ENCODE measurements around the gene CNOT3. TPM values are rescaled to one million over a fixed set of nuclear protein-coding genes. Genes with fewer than 3 reads are reported as not detected.
"Not testable (repeated sequence)": the region's sequence is repeated elsewhere in the genome, so short reads cannot be mapped to it uniquely, and the experiment has no call there.

CNOT3 gene
- total and polyA plus RNA-seq, 2 donors: 7.6 to 27.8 TPM

DNA sequence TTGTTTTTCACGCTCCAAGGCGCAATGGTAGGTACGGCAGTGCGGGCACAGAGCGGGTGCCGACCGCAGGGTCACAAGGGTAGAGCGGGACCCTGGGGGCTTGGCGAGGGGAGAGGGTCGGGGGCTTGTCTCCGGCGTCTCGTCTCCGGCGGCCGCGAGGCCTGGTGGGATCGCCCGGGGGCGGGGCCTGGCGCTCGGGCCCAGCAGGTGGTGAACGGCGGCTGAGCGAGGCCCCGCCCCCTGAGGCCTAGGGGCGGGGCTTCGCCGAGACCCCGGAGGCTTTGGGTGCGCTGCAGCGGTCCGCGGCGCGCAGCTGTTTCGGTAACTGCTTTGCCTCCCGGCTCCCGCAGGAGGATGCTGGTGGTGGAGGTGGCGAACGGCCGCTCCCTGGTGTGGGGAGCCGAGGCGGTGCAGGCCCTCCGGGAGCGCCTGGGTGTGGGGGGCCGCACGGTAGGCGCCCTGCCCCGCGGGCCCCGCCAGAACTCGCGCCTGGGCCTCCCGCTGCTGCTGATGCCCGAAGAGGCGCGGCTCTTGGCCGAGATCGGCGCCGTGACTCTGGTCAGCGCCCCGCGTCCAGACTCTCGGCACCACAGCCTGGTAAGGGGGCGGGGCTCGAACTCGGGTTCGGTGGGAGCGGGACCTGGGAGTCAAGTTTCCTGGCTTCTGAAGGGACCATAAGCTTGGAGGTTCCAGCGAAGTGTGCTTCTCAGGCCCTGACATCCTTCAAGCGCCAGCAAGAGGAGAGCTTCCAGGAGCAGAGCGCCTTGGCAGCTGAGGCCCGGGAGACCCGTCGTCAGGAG lies 53.6 kb downstream of the CNOT3 start, which contains the start of gene TSEN34:
TSS of gene TSEN34 (plus strand) at position 298 of the 800 bp plus-strand sequence. CDS start at position 355, 57 bp downstream.
- H3K27ac ChIP-seq (ENCODE audit: low read depth in 1 of 2, low read length in 1 of 2): peak within 1 kb of the TSS; percentile 99
- peaks cover 23 to 24% of the 10 kb centered on the region in 2 donors for H3K36me3 ChIP-seq (ENCODE audit: control insufficient read depth in 2 of 2, insufficient read depth in 2 of 2, low read length in 1 of 2)
- peaks cover 19 to 21% of the 10 kb centered on the region in 2 donors for H3K4me1 ChIP-seq (ENCODE audit: control insufficient read depth in 2 of 2, insufficient read depth in 2 of 2, low read length in 2 of 2)
- WGBS: 1% methylated on average over 77 of the region's 77 CpGs
- H3K27me3 ChIP-seq (ENCODE audit: control insufficient read depth in 2 of 2, insufficient read depth in 1 of 2, low read length in 1 of 2): no peaks in the 10 kb centered on the region
- H3K4me3 ChIP-seq (ENCODE audit: low read length in 2 of 2): peak within 1 kb of the TSS; percentile 78 to 84
- no peaks in the 10 kb centered on the region for H3K9me3 ChIP-seq (ENCODE audit: control insufficient read depth in 2 of 2, insufficient read depth in 1 of 2, low read length in 1 of 2)
- DNase-seq (ENCODE audit: low read depth in 6 of 9, low spot score in 9 of 9): peak in 8 of 9 donors; percentile 83 to 96 (median 92)

DNA sequence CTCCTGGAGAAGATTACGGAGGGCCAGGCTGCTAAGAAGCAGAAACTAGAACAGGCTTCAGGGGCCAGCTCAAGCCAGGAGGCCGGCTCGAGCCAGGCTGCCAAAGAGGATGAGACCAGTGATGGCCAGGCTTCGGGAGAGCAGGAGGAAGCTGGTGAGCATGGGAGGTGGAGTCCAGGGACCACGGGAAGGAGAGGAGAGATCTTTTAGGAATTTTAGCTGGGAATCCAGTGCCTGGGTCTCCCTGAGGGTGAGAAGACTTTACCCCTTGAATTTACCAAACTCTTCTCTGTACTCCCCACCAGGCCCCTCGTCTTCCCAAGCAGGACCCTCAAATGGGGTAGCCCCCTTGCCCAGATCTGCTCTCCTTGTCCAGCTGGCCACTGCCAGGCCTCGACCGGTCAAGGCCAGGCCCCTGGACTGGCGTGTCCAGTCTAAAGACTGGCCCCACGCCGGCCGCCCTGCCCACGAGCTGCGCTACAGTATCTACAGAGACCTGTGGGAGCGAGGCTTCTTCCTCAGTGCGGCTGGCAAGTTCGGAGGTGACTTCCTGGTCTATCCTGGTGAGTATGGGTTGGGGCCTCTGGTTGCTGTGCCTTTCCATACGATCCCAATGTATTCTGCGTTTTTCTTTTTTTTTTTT lies 54.4 kb downstream of the CNOT3 start:
- WGBS: 79% methylated on average over 19 of the region's 19 CpGs
- no peaks in the 10 kb centered on the region for H3K27me3 ChIP-seq (ENCODE audit: control insufficient read depth in 2 of 2, insufficient read depth in 1 of 2, low read length in 1 of 2)
- H3K4me3 ChIP-seq (ENCODE audit: low read length in 2 of 2): peak overlapping the region; percentile 78 to 84
- no peak for DNase-seq (ENCODE audit: low read depth in 6 of 9, low spot score in 9 of 9)
- peak overlapping the region; percentile 99 for H3K27ac ChIP-seq (ENCODE audit: low read depth in 1 of 2, low read length in 1 of 2)
- peaks cover 19 to 21% of the 10 kb centered on the region in 2 donors for H3K4me1 ChIP-seq (ENCODE audit: control insufficient read depth in 2 of 2, insufficient read depth in 2 of 2, low read length in 2 of 2)
- no peaks in the 10 kb centered on the region for H3K9me3 ChIP-seq (ENCODE audit: control insufficient read depth in 2 of 2, insufficient read depth in 1 of 2, low read length in 1 of 2)
- H3K36me3 ChIP-seq (ENCODE audit: control insufficient read depth in 2 of 2, insufficient read depth in 2 of 2, low read length in 1 of 2): peaks cover 16 to 20% of the 10 kb centered on the region in 2 donors

DNA sequence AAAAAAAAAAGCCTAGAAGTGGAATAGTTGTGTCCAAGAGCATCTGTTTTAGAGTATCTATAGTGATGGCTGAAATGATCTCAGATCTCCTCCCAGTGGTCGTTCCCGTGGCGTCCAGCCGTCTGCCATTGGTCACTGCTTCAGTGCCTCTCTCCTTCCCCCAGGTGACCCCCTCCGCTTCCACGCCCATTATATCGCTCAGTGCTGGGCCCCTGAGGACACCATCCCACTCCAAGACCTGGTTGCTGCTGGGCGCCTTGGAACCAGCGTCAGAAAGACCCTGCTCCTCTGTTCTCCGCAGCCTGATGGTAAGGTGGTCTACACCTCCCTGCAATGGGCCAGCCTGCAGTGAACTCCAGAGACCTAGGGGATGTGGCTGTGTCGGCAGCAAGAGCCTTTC lies 55.4 kb downstream of the CNOT3 start:
- DNase-seq (ENCODE audit: low read depth in 6 of 9, low spot score in 9 of 9): no peak
- no peak overlapping the region for H3K4me3 ChIP-seq (ENCODE audit: low read length in 2 of 2)
- H3K27me3 ChIP-seq (ENCODE audit: control insufficient read depth in 2 of 2, insufficient read depth in 1 of 2, low read length in 1 of 2): no peaks in the 10 kb centered on the region
- H3K4me1 ChIP-seq (ENCODE audit: control insufficient read depth in 2 of 2, insufficient read depth in 2 of 2, low read length in 2 of 2): peaks cover 17 to 18% of the 10 kb centered on the region in 2 donors
- H3K27ac ChIP-seq (ENCODE audit: low read depth in 1 of 2, low read length in 1 of 2): no peak overlapping the region
- H3K9me3 ChIP-seq (ENCODE audit: control insufficient read depth in 2 of 2, insufficient read depth in 1 of 2, low read length in 1 of 2): no peaks in the 10 kb centered on the region
- WGBS: 97% methylated on average over 11 of the region's 11 CpGs
- peaks cover 17 to 20% of the 10 kb centered on the region in 2 donors for H3K36me3 ChIP-seq (ENCODE audit: control insufficient read depth in 2 of 2, insufficient read depth in 2 of 2, low read length in 1 of 2)

DNA sequence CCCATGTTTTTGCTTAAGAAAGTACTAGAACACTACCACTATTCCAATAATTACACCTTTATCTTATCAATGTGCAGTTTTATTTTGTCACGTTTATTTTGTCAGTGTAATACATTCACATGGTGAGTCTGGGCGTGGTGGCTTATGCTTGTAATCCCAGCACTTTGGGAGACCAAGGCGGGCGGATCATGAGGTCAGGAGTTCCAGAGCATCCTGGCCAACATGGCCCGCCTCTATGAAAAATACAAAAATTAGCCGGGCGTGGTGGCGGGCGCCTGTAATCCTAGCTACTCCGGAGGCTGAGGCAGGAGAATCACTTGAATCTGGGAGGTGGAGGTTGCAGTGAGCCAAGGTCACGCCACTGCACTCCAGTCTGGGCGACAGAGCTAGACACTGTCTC lies 56.9 kb downstream of the CNOT3 start:
- H3K9me3 ChIP-seq (ENCODE audit: control insufficient read depth in 2 of 2, insufficient read depth in 1 of 2, low read length in 1 of 2); H3K27ac ChIP-seq (ENCODE audit: low read depth in 1 of 2, low read length in 1 of 2); H3K27me3 ChIP-seq (ENCODE audit: control insufficient read depth in 2 of 2, insufficient read depth in 1 of 2, low read length in 1 of 2); H3K4me3 ChIP-seq (ENCODE audit: low read length in 2 of 2); DNase-seq (ENCODE audit: low read depth in 6 of 9, low spot score in 9 of 9); H3K4me1 ChIP-seq (ENCODE audit: control insufficient read depth in 2 of 2, insufficient read depth in 2 of 2, low read length in 2 of 2): not testable (repeated sequence)
- over 99% methylated on average over 12 of the region's 12 CpGs for WGBS
- H3K36me3 ChIP-seq (ENCODE audit: control insufficient read depth in 2 of 2, insufficient read depth in 2 of 2, low read length in 1 of 2): peaks cover 17 to 20% of the 10 kb centered on the region in 2 donors

DNA sequence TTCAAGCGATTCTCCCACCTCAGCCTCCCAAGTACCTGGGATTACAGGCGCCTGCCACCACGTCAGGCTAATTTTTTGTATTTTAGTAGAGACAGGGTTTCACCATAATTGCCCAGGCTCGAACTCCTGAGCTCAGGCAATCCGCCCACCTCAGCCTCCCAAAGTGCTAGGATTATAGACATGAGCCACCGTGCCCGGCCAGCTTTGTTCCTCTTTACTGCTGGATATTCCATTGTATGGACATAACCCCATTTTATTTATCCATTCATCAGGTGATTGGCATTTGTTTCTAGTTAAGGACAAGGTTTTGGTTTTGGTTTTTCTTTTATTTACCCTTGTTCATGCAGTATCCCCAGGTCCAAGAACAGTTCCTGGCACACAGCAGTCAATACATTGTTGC lies 59.0 kb downstream of the CNOT3 start:
- no peak overlapping the region for H3K4me3 ChIP-seq (ENCODE audit: low read length in 2 of 2)
- H3K9me3 ChIP-seq (ENCODE audit: control insufficient read depth in 2 of 2, insufficient read depth in 1 of 2, low read length in 1 of 2): no peaks in the 10 kb centered on the region
- DNase-seq (ENCODE audit: low read depth in 6 of 9, low spot score in 9 of 9): no peak
- H3K36me3 ChIP-seq (ENCODE audit: control insufficient read depth in 2 of 2, insufficient read depth in 2 of 2, low read length in 1 of 2): peaks cover 17 to 25% of the 10 kb centered on the region in 2 donors
- no peak overlapping the region for H3K27ac ChIP-seq (ENCODE audit: low read depth in 1 of 2, low read length in 1 of 2)
- H3K27me3 ChIP-seq (ENCODE audit: control insufficient read depth in 2 of 2, insufficient read depth in 1 of 2, low read length in 1 of 2): no peaks in the 10 kb centered on the region
- 98% methylated on average over 7 of the region's 7 CpGs for WGBS
- peaks cover 11 to 17% of the 10 kb centered on the region in 2 donors for H3K4me1 ChIP-seq (ENCODE audit: control insufficient read depth in 2 of 2, insufficient read depth in 2 of 2, low read length in 2 of 2)

DNA sequence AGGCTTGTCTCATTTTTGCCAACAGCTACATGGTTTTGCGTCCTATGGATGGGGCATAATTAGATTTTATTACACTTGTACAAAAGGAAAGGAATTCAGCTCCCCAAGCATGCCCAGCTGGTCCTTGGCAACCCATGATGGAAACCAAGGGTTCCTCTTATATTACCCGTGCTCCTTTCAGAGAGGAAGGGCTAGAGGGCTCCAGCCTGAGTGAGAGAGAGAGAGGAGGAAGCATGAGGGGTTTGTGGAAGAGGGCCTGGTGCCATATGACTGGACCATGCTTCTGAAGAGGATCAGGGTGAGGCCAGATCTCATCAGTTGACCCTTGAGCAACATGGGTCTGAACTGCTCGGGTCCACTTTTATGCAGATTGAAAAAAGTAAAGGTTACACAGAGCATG lies 59.6 kb downstream of the CNOT3 start:
- Histone ChIP-seq H3K4me1 (ENCODE audit: control insufficient read depth in 2 of 2, insufficient read depth in 2 of 2, low read length in 2 of 2) (peaks cover 9 to 17% of the 10 kb centered on the region in 2 donors), H3K27me3 (ENCODE audit: control insufficient read depth in 2 of 2, insufficient read depth in 1 of 2, low read length in 1 of 2) (no peaks in the 10 kb centered on the region), H3K9me3 (ENCODE audit: control insufficient read depth in 2 of 2, insufficient read depth in 1 of 2, low read length in 1 of 2) (no peaks in the 10 kb centered on the region), H3K36me3 (ENCODE audit: control insufficient read depth in 2 of 2, insufficient read depth in 2 of 2, low read length in 1 of 2) (peaks cover 20 to 31% of the 10 kb centered on the region in 2 donors), H3K27ac (ENCODE audit: low read depth in 1 of 2, low read length in 1 of 2) (no peak overlapping the region), H3K4me3 (ENCODE audit: low read length in 2 of 2) (no peak overlapping the region)
- no peak for DNase-seq (ENCODE audit: low read depth in 6 of 9, low spot score in 9 of 9)
- 94% methylated on average over 3 of the region's 3 CpGs for WGBS

DNA sequence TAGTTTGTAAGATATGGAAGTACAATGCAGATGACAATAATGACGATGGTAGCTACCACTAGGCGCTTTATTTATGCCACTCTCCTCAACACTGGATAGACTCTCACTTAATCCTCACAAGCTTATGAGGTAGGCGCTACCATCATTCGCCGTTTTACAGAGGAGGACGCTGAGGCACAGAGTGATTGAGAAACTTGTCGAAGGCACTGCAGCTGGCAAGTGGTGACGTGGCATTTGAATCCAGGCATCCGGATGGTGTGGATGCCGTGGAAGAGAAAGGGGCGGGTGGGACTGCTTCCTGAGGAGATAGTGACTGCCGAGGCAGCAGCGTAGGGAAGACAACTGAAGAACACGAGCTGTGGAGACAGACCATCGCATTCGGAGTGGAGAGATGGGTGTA lies 61.8 kb downstream of the CNOT3 start:
- Histone ChIP-seq H3K27me3 (ENCODE audit: control insufficient read depth in 2 of 2, insufficient read depth in 1 of 2, low read length in 1 of 2) (no peaks in the 10 kb centered on the region), H3K36me3 (ENCODE audit: control insufficient read depth in 2 of 2, insufficient read depth in 2 of 2, low read length in 1 of 2) (peaks cover 28 to 40% of the 10 kb centered on the region in 2 donors), H3K4me3 (ENCODE audit: low read length in 2 of 2) (no peak overlapping the region), H3K4me1 (ENCODE audit: control insufficient read depth in 2 of 2, insufficient read depth in 2 of 2, low read length in 2 of 2) (peaks cover 13 to 32% of the 10 kb centered on the region in 2 donors), H3K9me3 (ENCODE audit: control insufficient read depth in 2 of 2, insufficient read depth in 1 of 2, low read length in 1 of 2) (no peaks in the 10 kb centered on the region), H3K27ac (ENCODE audit: low read depth in 1 of 2, low read length in 1 of 2) (no peak overlapping the region)
- 99% methylated on average over 16 of the region's 16 CpGs for WGBS
- no peak for DNase-seq (ENCODE audit: low read depth in 6 of 9, low spot score in 9 of 9)

DNA sequence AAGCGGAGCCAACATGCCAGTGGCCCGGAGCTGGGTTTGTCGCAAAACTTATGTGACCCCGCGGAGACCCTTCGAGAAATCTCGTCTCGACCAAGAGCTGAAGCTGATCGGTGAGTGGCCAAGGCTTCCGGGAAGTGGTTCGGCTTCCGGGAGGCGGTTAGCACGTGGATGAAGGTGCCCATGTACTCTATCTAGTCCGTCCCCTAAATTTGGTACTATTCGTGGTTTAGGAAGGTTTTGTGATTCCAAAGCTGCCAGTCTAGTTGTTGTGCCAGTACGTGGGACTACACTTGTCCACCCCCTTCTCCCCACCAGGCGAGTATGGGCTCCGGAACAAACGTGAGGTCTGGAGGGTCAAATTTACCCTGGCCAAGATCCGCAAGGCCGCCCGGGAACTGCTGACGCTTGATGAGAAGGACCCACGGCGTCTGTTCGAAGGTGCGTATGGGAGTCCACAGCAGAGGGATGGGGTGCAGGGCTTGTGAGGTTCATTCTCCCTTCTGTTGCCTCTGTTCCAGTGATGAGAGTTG lies 63.7 kb downstream of the CNOT3 start:
- H3K36me3 ChIP-seq (ENCODE audit: control insufficient read depth in 2 of 2, insufficient read depth in 2 of 2, low read length in 1 of 2): peaks cover 40 to 52% of the 10 kb centered on the region in 2 donors
- peaks cover 13 to 34% of the 10 kb centered on the region in 2 donors for H3K4me1 ChIP-seq (ENCODE audit: control insufficient read depth in 2 of 2, insufficient read depth in 2 of 2, low read length in 2 of 2)
- peak overlapping the region; percentile 96 to 98 for H3K27ac ChIP-seq (ENCODE audit: low read depth in 1 of 2, low read length in 1 of 2)
- peak overlapping the region; percentile 73 to 93 for H3K4me3 ChIP-seq (ENCODE audit: low read length in 2 of 2)
- no peak for DNase-seq (ENCODE audit: low read depth in 6 of 9, low spot score in 9 of 9)
- H3K9me3 ChIP-seq (ENCODE audit: control insufficient read depth in 2 of 2, insufficient read depth in 1 of 2, low read length in 1 of 2): no peaks in the 10 kb centered on the region
- WGBS: 9% methylated on average over 28 of the region's 28 CpGs
- no peaks in the 10 kb centered on the region for H3K27me3 ChIP-seq (ENCODE audit: control insufficient read depth in 2 of 2, insufficient read depth in 1 of 2, low read length in 1 of 2)

DNA sequence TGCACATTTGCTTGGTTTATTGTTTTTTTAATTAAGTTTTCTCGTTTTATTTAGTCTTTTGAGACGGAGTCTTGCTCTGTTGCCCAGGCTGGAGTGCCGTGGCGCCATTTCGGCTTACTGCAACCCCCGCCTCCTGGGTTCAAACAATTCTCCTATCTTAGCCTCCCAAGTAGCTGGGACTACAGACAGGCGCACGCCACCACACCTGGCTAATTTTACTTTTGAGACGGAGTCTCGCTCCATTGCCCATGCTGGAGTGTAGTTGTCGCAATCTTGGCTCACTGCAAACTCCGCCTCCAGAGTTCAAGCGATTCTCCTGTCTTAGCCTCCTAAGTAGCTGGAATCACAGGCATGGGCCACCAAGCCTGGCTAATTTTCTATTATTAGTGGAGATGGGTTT lies 64.4 kb downstream of the CNOT3 start:
- 82% methylated on average over 13 of the region's 13 CpGs for WGBS
- H3K27me3 ChIP-seq (ENCODE audit: control insufficient read depth in 2 of 2, insufficient read depth in 1 of 2, low read length in 1 of 2): no peaks in the 10 kb centered on the region
- peak overlapping the region; percentile 73 to 93 for H3K4me3 ChIP-seq (ENCODE audit: low read length in 2 of 2)
- no peaks in the 10 kb centered on the region for H3K9me3 ChIP-seq (ENCODE audit: control insufficient read depth in 2 of 2, insufficient read depth in 1 of 2, low read length in 1 of 2)
- H3K4me1 ChIP-seq (ENCODE audit: control insufficient read depth in 2 of 2, insufficient read depth in 2 of 2, low read length in 2 of 2): peaks cover 13 to 36% of the 10 kb centered on the region in 2 donors
- peaks cover 48 to 60% of the 10 kb centered on the region in 2 donors for H3K36me3 ChIP-seq (ENCODE audit: control insufficient read depth in 2 of 2, insufficient read depth in 2 of 2, low read length in 1 of 2)
- DNase-seq (ENCODE audit: low read depth in 6 of 9, low spot score in 9 of 9): no peak
- no peak overlapping the region for H3K27ac ChIP-seq (ENCODE audit: low read depth in 1 of 2, low read length in 1 of 2)

Measured in thymus (tissue), 11 donors.